Measurements from ENCODE around the gene KIAA0040.

The KIAA0040 gene

GRCh38 chr1:175169286-175170018 is 23.1 kb downstream of the KIAA0040 start:
- no peak for DNase-seq

DNA sequence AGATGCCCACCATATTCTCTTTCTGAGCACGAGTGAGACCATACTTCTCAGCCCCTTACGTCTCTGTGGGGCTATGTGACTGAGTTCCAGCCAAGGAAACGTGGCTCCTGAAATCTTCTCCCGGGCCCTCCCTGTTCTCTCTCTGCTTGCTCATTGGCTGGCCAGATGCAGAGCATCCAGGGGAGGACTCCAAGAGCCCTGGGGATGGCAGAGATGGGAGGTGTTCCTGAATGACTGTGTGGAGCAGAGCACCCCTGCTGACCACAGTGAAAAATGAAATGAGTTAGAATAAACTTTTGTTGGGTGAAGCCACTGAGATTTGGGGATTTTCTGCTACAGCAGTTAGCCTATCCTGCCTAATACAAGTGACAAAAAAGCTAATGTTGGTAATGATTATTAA is 23.8 kb downstream of the KIAA0040 start:
- DNase-seq: no peak

- DNase-seq: no peak
Measured at GRCh38 chr1:175167861-175168260, 24.7 kb downstream of the KIAA0040 start.

DNA sequence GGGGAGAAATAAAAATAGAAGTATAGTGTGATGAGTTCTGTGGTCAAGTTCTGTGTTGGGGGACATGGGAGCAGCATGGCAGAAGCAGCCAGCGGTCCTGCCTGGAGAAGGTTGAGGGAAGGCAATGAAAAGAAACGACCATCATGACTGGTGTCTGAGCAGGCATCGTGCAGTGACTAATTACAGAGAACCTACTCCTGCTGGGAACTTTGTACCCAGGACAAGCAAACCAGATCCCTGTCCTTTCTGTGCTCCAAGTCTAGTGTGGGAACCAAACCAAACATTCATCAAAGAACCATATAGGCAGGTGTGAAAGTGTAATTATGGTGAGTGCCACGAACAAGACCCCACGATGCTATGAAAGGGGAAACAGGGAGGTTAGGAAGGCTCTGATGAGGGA is 25.8 kb downstream of the KIAA0040 start:
- no peak for DNase-seq

- DNase-seq: no peak
Measured at GRCh38 chr1:175164751-175165150, 27.8 kb downstream of the KIAA0040 start.

DNA sequence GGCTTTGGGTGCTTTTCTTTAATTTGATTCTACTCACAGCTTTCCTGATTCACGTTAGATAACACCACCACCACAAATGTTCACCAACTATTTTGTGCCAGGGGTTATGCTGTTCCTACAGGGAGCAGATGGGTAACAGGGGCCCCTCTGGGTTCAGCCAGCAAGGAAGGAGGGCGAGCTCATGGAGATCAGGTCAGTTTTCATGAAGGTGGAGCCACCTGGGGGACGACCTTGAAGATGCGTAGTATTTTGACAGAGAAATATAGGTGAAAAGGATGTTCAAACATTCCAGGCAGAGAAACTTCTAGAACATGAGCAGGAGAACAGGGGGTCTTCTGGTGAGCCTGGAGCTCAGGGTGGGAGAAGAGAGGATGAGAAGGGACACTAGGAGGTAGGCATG is 28.9 kb downstream of the KIAA0040 start:
- no peak for DNase-seq

DNA sequence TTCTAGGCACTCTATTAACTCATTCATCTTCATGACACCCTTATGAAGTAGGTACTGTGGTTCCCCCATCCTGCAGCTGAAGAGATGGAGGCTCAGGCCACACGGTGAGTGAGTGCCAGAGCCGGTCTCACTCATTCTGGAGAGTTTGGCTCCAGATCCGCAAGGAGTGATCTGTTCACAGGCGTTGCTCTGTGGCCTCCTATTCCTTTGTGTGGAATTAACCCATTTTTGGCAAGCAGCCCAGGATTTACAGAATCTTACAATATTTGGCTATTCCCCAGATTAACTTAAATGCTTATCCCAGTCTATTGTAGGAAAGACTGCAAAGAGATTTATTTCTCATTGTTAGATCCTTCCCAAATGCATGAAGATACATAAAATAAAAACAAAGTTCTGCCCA is 29.6 kb downstream of the KIAA0040 start:
- no peak for DNase-seq

GRCh38 chr1:175158170-175158591 is 34.4 kb downstream of the KIAA0040 start:
- DNase-seq: no peak

- no peak for DNase-seq
Measured at GRCh38 chr1:175157200-175157599, 35.4 kb downstream of the KIAA0040 start.

DNA sequence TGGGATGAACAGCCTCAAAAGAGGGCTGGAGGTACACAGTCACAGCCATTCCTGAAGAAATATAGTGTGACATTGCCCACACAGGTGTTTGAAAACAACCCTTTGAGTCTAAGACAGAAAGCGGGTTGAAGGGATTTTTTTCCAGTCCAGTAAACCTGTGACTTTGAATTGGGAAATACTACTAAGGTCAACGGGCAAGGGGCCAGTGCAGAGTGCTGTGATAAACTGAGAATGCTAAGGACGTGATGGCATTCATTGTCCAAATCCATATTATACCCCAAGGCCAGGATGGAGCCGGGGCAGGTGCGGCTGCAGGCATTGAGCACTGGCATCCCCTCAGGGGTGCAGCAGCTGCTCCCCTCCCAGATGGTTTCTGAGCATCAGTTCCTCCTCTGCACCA is 36.6 kb downstream of the KIAA0040 start:
- no peak for DNase-seq

DNA sequence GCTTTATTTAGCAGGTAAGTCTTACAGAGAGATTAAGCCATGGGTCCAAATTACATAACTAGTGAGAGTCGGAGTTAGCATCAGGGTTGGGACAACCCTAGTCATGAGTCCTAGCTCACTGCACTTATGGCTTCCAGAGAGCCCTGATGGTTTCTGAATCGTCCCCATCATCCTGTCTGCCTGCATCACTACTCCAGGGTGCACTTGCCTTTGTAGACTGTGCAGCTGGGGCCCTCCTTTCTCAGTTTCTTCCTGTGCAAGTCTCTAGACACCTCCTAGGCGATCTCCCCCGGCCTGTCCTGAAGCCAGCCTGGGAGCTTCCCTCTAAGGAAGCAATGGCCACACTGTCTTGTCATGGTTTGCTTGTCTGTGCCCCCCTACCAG is 37.1 kb downstream of the KIAA0040 start:
- no peak for DNase-seq

- DNase-seq: peak; percentile 68
Measured at GRCh38 chr1:175154629-175155472, 37.7 kb downstream of the KIAA0040 start.

DNA sequence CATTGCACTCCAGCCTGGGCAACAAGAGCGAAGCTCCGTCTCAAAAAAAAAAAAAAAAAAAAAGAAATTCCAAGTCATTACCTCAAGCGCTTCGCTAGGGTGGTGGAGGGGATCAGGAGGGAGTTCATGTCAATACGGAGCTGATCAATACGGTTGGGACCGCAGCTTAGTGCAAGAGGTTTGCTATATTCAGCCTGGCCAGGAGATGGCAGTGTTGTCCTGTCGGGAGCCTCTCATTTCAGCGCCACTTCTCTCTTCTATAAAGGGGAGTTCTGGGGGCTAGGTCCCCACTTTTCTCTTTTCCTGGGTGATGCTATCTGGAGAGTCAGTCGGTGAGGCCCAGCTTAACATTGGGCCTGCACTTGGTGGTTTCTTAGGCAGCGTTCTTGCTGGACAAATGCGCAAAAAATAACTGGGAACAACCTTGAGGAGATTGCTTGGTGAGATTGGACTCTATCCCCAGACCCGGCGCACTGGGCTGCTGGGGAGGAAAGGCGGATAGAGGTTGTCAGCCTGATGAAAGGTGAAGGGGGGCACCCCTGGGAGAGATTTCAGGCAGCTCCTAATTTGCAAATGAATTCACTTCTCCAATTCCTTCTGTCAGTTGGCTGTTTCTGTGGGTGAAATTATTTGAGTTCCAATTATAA is 40.4 kb downstream of the KIAA0040 start:
- DNase-seq: peak; percentile 47

GRCh38 chr1:175150596-175151319 is 41.8 kb downstream of the KIAA0040 start:
- DNase-seq: no peak

GRCh38 chr1:175148068-175148467 is 44.5 kb downstream of the KIAA0040 start:
- DNase-seq: no peak

GRCh38 chr1:175147569-175147968 is 45.0 kb downstream of the KIAA0040 start:
- no peak for DNase-seq

GRCh38 chr1:175146529-175147213 is 45.9 kb downstream of the KIAA0040 start:
- DNase-seq: peak; percentile 50

DNA sequence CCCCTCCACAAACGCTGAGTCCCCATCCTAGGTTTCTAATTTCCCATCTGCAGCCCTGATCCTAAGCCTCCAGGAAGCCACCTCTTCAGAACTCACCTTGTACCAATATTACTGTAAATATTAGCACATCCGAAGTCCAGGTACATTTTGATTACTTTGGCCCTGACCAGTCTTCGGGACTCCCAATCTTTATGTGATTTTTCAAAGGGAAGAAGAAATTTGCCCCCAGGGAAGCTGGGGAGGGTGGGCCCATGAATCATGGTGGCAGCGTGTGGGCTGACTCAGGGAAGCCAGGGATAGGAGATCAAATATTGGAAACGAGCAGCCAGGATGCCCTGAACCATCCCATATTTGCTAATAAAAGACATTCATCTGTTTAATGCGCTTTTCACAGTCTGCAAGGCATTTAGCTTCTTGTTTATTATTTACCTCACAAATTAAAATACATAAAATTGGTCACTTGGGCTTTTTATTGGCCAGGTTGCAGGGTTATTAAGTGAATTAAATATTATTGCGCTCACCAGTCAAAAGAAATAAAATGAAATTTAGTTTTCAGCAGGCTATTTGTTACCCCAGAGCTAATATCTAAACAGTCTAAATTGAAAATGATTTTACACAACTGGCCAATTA is 46.6 kb downstream of the KIAA0040 start:
- no peak for DNase-seq

DNA sequence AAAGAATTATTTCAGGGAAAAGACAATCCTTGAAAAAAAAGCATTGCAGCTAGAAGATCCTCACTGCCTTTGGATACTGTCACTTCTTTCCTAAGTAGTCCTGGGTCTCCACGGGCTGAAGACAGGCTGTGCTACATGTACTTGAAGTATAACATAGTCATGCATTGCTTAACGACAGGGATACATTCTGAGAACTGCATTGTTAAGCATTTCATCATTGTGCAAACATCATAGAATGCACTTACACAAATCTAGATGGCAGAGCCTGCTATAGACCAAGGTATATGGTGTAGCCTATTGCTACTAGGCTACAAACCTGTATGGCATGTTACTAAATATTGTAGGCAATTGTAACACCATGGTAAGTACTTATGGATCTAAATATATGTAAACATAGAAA is 54.0 kb downstream of the KIAA0040 start:
- DNase-seq: no peak

- DNase-seq: no peak
Measured at GRCh38 chr1:175137369-175137768, 55.2 kb downstream of the KIAA0040 start.

DNA sequence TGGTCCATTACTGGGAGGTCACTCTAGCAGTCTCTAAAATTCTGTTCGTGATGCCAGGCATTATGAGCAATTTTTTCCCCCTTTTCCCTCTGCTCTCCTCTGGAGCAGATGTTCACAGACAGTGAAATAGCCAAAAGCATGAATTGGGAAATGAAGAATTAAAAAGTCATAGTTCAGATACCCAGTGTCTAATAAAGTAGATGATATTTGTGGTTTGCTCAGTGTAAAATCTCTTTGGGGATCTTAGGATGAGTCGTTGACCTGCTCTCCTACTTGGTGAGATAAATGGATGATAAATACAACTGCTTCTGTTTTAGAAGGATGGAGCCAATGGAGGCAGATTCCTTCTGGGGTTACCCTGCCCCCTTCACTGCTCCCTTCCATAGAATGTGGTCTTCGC is 56.3 kb downstream of the KIAA0040 start:
- DNase-seq: no peak

DNA sequence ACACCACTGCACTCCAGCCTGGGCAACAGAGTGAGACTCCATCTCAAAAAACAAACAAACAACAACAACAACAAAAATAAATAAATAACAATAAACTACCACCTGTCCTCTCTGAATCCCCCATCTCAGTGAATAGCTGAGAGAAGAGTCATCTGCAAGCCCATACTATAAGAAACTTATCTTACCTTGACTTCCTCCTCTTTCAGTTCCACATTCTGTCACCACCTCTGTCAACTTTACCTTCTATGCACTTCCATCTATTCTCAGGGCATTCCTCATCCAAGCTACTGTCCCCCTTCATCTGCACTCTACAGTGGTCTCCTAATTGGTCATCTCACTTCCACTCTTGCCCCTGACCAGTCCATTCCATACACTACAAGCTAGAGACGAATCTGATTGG is 58.1 kb downstream of the KIAA0040 start:
- no peak for DNase-seq

All from NCI-H1105 (cell line).